ENCODE results near the gene KRTAP5-10. TPM values are rescaled to one million over a fixed set of nuclear protein-coding genes. Genes with fewer than 3 reads are reported as not detected.

Gene KRTAP5-10
- total RNA-seq, 3 donors from 2014 or later, result not detected

- intact Hi-C loops (cut with DNase I; ENCODE audit: low total_unique reads), result no loop called here
- Histone ChIP-seq H3K9me3 (no peaks in the 10 kb centered on the region), H3K4me1 (no peaks in the 10 kb centered on the region), H3K27ac (no peak overlapping the region), H3K4me3 (no peak overlapping the region), H3K36me3 (no peaks in the 10 kb centered on the region), H3K27me3 (no peaks in the 10 kb centered on the region)
- TF ChIP-seq POLR2AphosphoS5 (IDR thresholded peaks at IDR 0.05) (no peak), POLR2A (IDR thresholded peaks at IDR 0.05) (no peak), CTCF (IDR thresholded peaks at IDR 0.05) (no peak)
- no peak for DNase-seq (ENCODE audit: low spot score in 2 of 2)
These were observed 9.3 kb upstream of the KRTAP5-10 start for GRCh38 chr11:71556018-71556417.

- Histone ChIP-seq H3K4me3 (no peak overlapping the region), H3K27me3 (no peaks in the 10 kb centered on the region), H3K27ac (no peak overlapping the region), H3K9me3 (no peaks in the 10 kb centered on the region), H3K4me1 (no peaks in the 10 kb centered on the region), H3K36me3 (no peaks in the 10 kb centered on the region)
- TF ChIP-seq POLR2AphosphoS5 (IDR thresholded peaks at IDR 0.05) (no peak), CTCF (IDR thresholded peaks at IDR 0.05) (no peak), POLR2A (IDR thresholded peaks at IDR 0.05) (no peak)
- no peak for DNase-seq (ENCODE audit: low spot score in 2 of 2)
- intact Hi-C loops (cut with DNase I; ENCODE audit: low total_unique reads), result no loop called here
These were observed 8.1 kb upstream of the KRTAP5-10 start for GRCh38 chr11:71557257-71557656.

GRCh38 chr11:71558996-71559395 is 6.4 kb upstream of the KRTAP5-10 start:
- Histone ChIP-seq H3K4me3 (no peak overlapping the region), H3K4me1 (no peaks in the 10 kb centered on the region), H3K9me3 (no peaks in the 10 kb centered on the region), H3K27ac (no peak overlapping the region), H3K27me3 (no peaks in the 10 kb centered on the region), H3K36me3 (no peaks in the 10 kb centered on the region)
- TF ChIP-seq POLR2AphosphoS5 (IDR thresholded peaks at IDR 0.05) (no peak), POLR2A (IDR thresholded peaks at IDR 0.05) (no peak), CTCF (IDR thresholded peaks at IDR 0.05) (no peak)
- intact Hi-C loops (cut with DNase I; ENCODE audit: low total_unique reads), result no loop called here
- DNase-seq (ENCODE audit: low spot score in 2 of 2), result no peak

- no peaks in the 10 kb centered on the region for H3K27me3 ChIP-seq
These were observed 3.2 kb upstream of the KRTAP5-10 start for GRCh38 chr11:71562120-71562519.

GRCh38 chr11:71563406-71563805 is 2.0 kb upstream of the KRTAP5-10 start:
- DNase-seq (ENCODE audit: low spot score in 2 of 2), result no peak
- Histone ChIP-seq H3K4me3 (no peak overlapping the region), H3K4me1 (no peaks in the 10 kb centered on the region), H3K27me3 (no peaks in the 10 kb centered on the region), H3K36me3 (no peaks in the 10 kb centered on the region), H3K9me3 (no peaks in the 10 kb centered on the region), H3K27ac (no peak overlapping the region)
- TF ChIP-seq CTCF (IDR thresholded peaks at IDR 0.05), result no peak
- TF ChIP-seq POLR2AphosphoS5 (IDR thresholded peaks at IDR 0.05), result no peak
- TF ChIP-seq POLR2A (IDR thresholded peaks at IDR 0.05), result no peak
- intact Hi-C loops (cut with DNase I; ENCODE audit: low total_unique reads), result no loop called here

More at GRCh38 chr11:71562120-71562519, 3.2 kb upstream of the KRTAP5-10 start:
- DNase-seq (ENCODE audit: low spot score in 2 of 2), result no peak
- Histone ChIP-seq H3K4me1 (no peaks in the 10 kb centered on the region), H3K27ac (no peak overlapping the region), H3K9me3 (no peaks in the 10 kb centered on the region), H3K36me3 (no peaks in the 10 kb centered on the region), H3K4me3 (no peak overlapping the region)
- TF ChIP-seq CTCF (IDR thresholded peaks at IDR 0.05) (no peak), POLR2AphosphoS5 (IDR thresholded peaks at IDR 0.05) (no peak), POLR2A (IDR thresholded peaks at IDR 0.05) (no peak)
- intact Hi-C loops (cut with DNase I; ENCODE audit: low total_unique reads), result no loop called here

Data from breast epithelium (tissue), 4 donors.